ENCODE measurements around the gene OR1M1. TPM values are rescaled to one million over a fixed set of nuclear protein-coding genes. Genes with fewer than 3 reads are reported as not detected.

OR1M1 gene
- total RNA-seq, 1 donor from 2014 or later, result not detected

DNA sequence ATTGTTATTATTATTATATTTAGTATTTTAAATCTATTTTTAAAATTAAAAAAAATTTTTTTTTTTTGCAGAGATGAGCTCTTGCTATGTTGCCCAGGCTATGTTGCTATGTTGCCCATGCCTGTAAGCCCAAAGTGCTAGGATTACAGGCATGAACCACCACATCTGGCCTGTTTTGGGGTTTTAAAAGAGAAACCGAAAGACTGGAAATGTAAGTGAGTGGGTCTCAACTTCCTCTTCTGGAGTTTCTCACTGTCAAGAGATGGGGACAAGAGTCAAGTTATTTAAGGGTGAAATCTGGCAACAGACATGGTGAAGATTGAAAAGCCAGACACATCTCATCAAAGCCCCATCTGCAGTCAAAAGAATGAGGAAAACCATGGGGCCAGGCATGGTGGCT, 44.1 kb downstream of the OR1M1 start:
- Histone ChIP-seq H3K4me1 (no peaks in the 10 kb centered on the region), H3K4me2 (no peak overlapping the region), H3K36me3 (no peaks in the 10 kb centered on the region), H3K27ac (no peak overlapping the region), H3K79me2 (ENCODE audit: low read depth) (no peaks in the 10 kb centered on the region), H3K9ac (no peak overlapping the region), H3K9me3 (ENCODE audit: low read depth) (no peaks in the 10 kb centered on the region), H2AFZ (replicated peaks) (no peak overlapping the region), H3K27me3 (no peaks in the 10 kb centered on the region), H4K20me1 (ENCODE audit: low read depth) (no peaks in the 10 kb centered on the region), H3F3A (ENCODE audit: low read depth) (no peaks in the 10 kb centered on the region), H3K4me3 (no peak overlapping the region)
- H3K36me3 Mint-ChIP-seq, result no peaks in the 10 kb centered on the region
- no peak overlapping the region for H3K27ac Mint-ChIP-seq
- no peak for DNase-seq (ENCODE audit: low spot score)
- peaks cover 8% of the 10 kb centered on the region for H3K27me3 Mint-ChIP-seq (ENCODE audit: insufficient read depth, low read depth)
- TF ChIP-seq, protein P1, sequence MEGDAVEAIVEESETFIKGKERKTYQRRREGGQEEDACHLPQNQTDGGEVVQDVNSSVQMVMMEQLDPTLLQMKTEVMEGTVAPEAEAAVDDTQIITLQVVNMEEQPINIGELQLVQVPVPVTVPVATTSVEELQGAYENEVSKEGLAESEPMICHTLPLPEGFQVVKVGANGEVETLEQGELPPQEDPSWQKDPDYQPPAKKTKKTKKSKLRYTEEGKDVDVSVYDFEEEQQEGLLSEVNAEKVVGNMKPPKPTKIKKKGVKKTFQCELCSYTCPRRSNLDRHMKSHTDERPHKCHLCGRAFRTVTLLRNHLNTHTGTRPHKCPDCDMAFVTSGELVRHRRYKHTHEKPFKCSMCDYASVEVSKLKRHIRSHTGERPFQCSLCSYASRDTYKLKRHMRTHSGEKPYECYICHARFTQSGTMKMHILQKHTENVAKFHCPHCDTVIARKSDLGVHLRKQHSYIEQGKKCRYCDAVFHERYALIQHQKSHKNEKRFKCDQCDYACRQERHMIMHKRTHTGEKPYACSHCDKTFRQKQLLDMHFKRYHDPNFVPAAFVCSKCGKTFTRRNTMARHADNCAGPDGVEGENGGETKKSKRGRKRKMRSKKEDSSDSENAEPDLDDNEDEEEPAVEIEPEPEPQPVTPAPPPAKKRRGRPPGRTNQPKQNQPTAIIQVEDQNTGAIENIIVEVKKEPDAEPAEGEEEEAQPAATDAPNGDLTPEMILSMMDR (IDR thresholded peaks at IDR 0.05), result no peak
- no peak for TF ChIP-seq EZH2phosphoT487 (IDR thresholded peaks at IDR 0.05)
- no peak for TF ChIP-seq EZH2 (IDR thresholded peaks at IDR 0.05)
- peaks cover 26% of the 10 kb centered on the region for H3K9me3 Mint-ChIP-seq
- no peaks in the 10 kb centered on the region for H3K4me1 Mint-ChIP-seq
- no peak overlapping the region for H3K4me3 Mint-ChIP-seq

DNA sequence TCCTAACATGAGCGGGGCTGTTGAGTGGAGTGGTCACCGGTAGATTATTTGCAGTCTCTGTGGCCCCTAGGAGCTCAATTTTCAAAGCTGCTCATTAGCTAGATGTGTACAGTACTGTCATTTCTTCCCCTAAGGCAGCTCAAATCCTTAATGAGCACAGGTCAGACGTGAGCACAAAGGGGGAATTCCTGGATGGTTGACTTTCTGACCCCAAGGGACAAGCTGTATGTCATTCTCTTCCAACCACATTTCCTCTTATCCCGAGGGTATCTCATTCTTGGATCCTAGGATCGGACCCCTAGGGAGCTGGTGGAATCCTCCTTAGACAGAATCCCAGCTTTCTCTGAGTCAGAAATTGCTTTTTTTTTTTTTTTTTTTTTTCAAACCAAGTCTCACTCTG, 45.6 kb downstream of the OR1M1 start:
- Histone ChIP-seq H3K27me3 (no peaks in the 10 kb centered on the region), H2AFZ (replicated peaks) (no peak overlapping the region), H3K9ac (no peak overlapping the region), H3K4me1 (no peaks in the 10 kb centered on the region), H3K36me3 (no peaks in the 10 kb centered on the region), H3K27ac (no peak overlapping the region), H4K20me1 (ENCODE audit: low read depth) (no peaks in the 10 kb centered on the region), H3K4me3 (no peak overlapping the region), H3K9me3 (ENCODE audit: low read depth) (no peaks in the 10 kb centered on the region), H3K79me2 (ENCODE audit: low read depth) (no peaks in the 10 kb centered on the region), H3K4me2 (no peak overlapping the region), H3F3A (ENCODE audit: low read depth) (peaks cover 3% of the 10 kb centered on the region)
- no peak overlapping the region for H3K27ac Mint-ChIP-seq
- peaks cover 18% of the 10 kb centered on the region for H3K9me3 Mint-ChIP-seq
- DNase-seq (ENCODE audit: low spot score), result no peak
- no peaks in the 10 kb centered on the region for H3K4me1 Mint-ChIP-seq
- TF ChIP-seq EZH2 (IDR thresholded peaks at IDR 0.05) (no peak), EZH2phosphoT487 (IDR thresholded peaks at IDR 0.05) (no peak)
- TF ChIP-seq, protein P1 (IDR thresholded peaks at IDR 0.05), result no peak
- H3K27me3 Mint-ChIP-seq (ENCODE audit: insufficient read depth, low read depth), result peaks cover 10% of the 10 kb centered on the region
- no peak overlapping the region for H3K4me3 Mint-ChIP-seq
- H3K36me3 Mint-ChIP-seq, result no peaks in the 10 kb centered on the region

DNA sequence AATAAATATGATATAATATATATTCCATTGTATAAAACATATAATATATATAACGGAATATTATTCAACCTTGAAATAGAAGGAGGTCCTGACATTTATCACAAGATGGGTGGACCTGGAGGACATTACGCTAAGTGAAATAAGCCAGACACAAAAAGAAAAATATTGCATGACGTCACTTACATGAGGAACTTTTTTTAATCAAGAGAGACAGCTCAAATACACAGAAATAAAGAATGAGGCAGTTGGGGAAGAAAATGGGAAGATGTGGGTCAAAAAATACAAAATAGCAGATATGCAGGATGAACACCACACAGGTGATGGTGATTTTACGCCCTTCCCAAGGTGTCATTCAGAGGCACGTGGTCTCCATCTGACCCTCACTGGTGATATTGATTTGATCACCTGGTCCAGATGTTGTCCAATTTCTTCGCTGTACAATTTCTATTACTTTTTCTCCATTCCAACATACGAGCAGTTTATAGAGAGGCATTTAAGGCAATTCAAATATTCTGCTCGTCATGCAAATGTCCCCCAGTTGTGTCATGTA, 52.8 kb downstream of the OR1M1 start:
- H3K4me2 ChIP-seq, result peak overlapping the region; percentile 82
- Mint-ChIP-seq H3K27me3 (ENCODE audit: insufficient read depth, low read depth) (peaks cover 10% of the 10 kb centered on the region), H3K4me1 (no peaks in the 10 kb centered on the region), H3K9me3 (peaks cover 48% of the 10 kb centered on the region), H3K27ac (no peak overlapping the region), H3K36me3 (peaks cover 28% of the 10 kb centered on the region), H3K4me3 (peak overlapping the region; percentile 100)
- H3K27me3 ChIP-seq, result no peaks in the 10 kb centered on the region
- no peaks in the 10 kb centered on the region for H4K20me1 ChIP-seq (ENCODE audit: low read depth)
- peak overlapping the region; percentile 99 for H2AFZ ChIP-seq (replicated peaks)
- H3K27ac ChIP-seq, result no peak overlapping the region
- H3K4me1 ChIP-seq, result no peaks in the 10 kb centered on the region
- peaks cover 45% of the 10 kb centered on the region for H3K79me2 ChIP-seq (ENCODE audit: low read depth)
- no peak overlapping the region for H3K9ac ChIP-seq
- H3F3A ChIP-seq (ENCODE audit: low read depth), result peaks cover 8% of the 10 kb centered on the region
- H3K4me3 ChIP-seq, result peak overlapping the region; percentile 79
- TF ChIP-seq EZH2phosphoT487 (IDR thresholded peaks at IDR 0.05) (no peak), EZH2 (IDR thresholded peaks at IDR 0.05) (no peak)
- TF ChIP-seq, protein P1 (IDR thresholded peaks at IDR 0.05), result no peak
- H3K9me3 ChIP-seq (ENCODE audit: low read depth), result peaks cover 19% of the 10 kb centered on the region
- DNase-seq (ENCODE audit: low spot score), result no peak
- peaks cover 25% of the 10 kb centered on the region for H3K36me3 ChIP-seq

Data from neural progenitor cell (in vitro differentiated cells).